ENCODE data around the gene TLCD3B. TPM values are rescaled to one million over a fixed set of nuclear protein-coding genes. Genes with fewer than 3 reads are reported as not detected.

The TLCD3B gene
- total and polyA plus RNA-seq, 2 donors: 0.22 to 0.32 TPM

DNA sequence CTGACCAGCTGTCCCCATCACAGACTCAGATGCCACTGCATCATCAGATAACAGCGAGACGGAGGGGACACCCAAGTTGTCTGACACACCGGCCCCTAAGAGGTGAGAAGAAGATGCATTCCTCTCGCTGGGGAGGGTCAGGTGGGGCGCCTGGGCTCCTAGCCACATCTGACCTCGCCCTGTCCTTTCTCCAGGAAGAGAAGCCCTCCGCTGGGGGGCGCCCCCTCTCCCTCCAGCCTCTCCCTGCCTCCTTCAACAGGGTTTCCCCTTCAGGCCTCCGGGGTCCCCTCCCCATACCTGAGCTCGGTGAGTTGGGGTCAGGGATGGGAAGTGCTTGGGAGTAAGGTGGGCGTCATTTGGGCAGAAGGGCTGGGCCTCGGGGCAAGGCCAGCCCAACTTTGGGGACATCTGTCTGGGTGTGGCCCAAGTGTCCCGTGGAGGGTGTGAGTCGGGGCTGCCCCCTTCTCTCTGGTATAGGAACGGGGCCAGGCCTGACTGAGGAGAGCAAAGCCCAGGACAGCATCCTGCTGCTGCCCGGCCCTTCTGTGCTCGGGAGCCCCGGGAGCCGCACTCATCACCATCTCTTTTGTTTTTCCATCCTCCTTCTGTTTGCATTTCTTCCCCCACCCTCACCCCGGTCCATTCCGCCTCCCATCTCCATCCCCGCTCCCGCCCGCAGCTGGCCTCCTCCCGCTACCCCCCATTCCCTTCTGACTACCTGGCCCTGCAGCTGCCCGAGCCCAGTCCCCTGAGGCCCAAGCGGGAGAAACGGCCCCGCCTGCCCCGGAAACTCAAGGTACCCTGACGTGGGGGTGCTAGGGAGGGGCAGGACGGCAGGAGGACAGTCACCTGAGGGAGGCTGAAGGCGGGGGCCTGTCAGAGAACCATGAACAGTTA is 30.1 kb downstream of the TLCD3B start:
- Histone ChIP-seq H3K36me3 (ENCODE audit: insufficient read depth) (no peaks in the 10 kb centered on the region), H3K4me3 (ENCODE audit: low read depth, low read length) (no peak overlapping the region), H3K4me1 (ENCODE audit: insufficient read depth) (no peaks in the 10 kb centered on the region), H3K27ac (ENCODE audit: low read depth) (no peak overlapping the region)
- no peak for DNase-seq (ENCODE audit: extremely low spot score)
- 78% methylated on average over 33 of the region's 33 CpGs for WGBS

DNA sequence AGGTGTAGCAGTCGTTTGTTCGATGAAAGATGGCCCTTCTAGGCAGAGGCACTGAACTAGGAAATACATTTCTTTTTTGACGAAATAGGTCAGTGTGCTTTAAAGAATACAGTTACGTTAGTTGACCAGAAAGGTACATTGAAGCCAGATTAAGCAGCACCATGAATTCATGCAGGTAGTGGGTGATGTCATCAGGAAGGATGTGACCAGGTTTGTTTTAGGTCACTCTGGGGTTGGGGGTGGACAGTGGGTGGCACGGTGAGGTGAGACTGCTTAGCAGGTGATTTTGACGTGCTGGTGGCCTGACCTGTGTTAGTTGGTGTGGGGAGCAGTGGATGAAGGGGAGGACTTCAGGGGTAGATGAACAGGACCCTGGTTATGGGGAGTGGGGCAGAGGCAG is 31.5 kb downstream of the TLCD3B start:
- Histone ChIP-seq H3K4me1 (ENCODE audit: insufficient read depth) (no peaks in the 10 kb centered on the region), H3K36me3 (ENCODE audit: insufficient read depth) (no peaks in the 10 kb centered on the region), H3K4me3 (ENCODE audit: low read depth, low read length) (no peak overlapping the region), H3K27ac (ENCODE audit: low read depth) (no peak overlapping the region)
- WGBS: 91% methylated on average over 6 of the region's 6 CpGs
- no peak for DNase-seq (ENCODE audit: extremely low spot score)

DNA sequence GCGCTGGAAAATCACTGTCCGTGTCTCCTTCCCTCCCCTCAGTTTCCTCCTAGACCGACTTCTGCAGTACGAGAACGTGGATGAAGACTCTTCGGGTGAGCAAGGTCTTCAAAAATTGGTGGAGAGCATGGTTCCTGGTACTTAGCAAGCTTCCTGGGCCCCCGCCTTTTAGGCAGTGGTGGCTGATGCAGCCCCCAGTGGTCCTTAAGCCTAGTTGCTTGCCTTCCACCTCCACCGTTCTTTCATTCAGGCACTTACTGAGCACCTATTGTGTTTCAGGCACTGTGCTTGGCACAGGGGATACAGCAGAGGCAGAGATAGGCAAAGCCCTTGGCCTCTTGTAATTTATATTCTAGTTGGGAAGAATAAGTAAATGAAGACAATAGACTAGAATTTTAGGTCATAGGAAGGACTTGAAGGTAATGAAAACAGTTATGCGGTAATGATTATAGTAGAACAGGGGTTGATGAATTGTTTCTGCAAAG is 34.3 kb downstream of the TLCD3B start:
- no peaks in the 10 kb centered on the region for H3K36me3 ChIP-seq (ENCODE audit: insufficient read depth)
- H3K4me3 ChIP-seq (ENCODE audit: low read depth, low read length): peak overlapping the region; percentile 65

DNA sequence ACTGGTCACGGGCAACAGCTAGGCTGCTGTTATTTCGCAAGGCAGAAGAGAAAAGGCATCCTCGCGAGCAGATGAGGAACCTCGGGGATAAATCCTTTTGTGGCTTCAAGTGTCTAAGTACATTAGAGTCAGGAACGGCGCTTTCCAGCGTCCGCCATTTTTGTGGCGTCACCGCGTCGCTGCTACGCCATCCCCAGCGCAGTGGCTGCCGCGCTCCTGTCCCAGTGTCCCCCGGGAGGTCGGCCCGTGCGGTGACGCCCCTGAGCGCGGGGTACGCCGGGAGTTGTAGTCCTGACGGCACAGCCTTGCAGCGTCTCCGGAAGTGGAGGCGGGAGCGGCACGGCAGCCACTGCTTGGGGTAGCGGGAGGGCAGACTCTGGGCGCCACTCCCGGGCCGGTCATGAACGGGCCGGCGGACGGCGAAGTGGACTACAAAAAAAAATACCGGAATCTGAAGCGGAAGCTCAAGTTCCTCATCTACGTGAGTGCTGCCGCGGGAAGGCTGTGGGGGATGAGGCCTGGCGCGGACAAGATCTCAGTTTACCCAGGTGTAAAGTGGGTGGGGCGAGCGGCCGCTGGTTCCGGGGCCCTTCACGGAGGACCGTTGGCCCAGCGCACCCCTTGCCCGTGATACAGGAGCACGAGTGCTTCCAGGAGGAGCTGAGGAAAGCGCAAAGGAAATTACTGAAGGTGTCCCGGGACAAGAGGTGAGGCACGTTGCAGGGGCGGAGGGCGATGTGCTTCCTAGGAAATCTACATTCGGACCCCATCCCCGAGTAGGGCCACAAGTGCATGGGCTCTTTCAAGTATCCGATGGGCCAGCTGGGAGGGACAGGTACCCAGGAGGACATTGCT is 34.9 kb downstream of the TLCD3B start, which contains the start of gene INO80E:
INO80E (plus strand) TSS at position 331 of the 855 bp plus-strand sequence; CDS start at position 401, 70 bp downstream.
- Histone ChIP-seq H3K27ac (ENCODE audit: low read depth) (peak within 1 kb of the TSS; percentile 87), H3K36me3 (ENCODE audit: insufficient read depth) (no peaks in the 10 kb centered on the region), H3K4me3 (ENCODE audit: low read depth, low read length) (peak within 1 kb of the TSS; percentile 65), H3K4me1 (ENCODE audit: insufficient read depth) (no peaks in the 10 kb centered on the region)
- DNase-seq (ENCODE audit: extremely low spot score): peak; percentile 88
- under 1% methylated on average over 65 of the region's 65 CpGs for WGBS

More for the DNA sequence above, 34.3 kb downstream of the TLCD3B start:
- Histone ChIP-seq H3K27ac (ENCODE audit: low read depth) (no peak overlapping the region), H3K4me1 (ENCODE audit: insufficient read depth) (no peaks in the 10 kb centered on the region)
- DNase-seq (ENCODE audit: extremely low spot score): no peak
- 22% methylated on average over 9 of the region's 9 CpGs for WGBS

DNA sequence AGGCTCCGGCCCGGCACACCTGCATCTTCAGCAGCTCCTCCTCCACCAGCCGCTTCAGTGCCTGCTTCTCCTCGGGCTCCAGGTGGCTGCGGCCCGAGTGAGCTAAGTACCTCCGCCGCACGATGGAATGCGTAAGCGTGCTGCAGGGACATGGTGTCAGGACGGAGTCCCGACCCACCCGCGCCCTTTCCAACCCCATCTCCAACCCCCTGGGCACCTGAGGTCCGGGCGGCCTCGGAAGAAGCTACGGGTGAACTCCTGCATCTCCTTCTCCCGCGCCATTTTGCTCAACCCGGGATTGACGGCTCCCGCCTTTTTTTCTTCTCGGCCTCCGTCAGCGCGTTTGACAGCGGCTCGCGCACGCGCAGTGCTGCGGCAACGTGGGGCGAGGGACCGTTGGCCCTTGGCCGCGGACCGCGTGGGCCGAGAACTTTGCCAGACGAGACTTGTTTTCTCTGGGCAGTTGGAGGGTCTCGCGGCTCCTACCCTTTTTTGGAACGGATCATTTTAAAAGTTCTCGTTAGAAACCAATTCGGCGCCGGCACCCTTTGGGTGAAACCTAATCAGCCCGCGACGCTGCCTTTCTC is 35.7 kb downstream of the TLCD3B start, which contains the start of gene HIRIP3:
HIRIP3 (minus strand) TSS at position 294 of the 587 bp plus-strand sequence; CDS start at position 282, 12 bp downstream.
- WGBS: under 1% methylated on average over 53 of the region's 53 CpGs
- Histone ChIP-seq H3K4me3 (ENCODE audit: low read depth, low read length) (peak within 1 kb of the TSS; percentile 65), H3K27ac (ENCODE audit: low read depth) (peak within 1 kb of the TSS; percentile 87), H3K36me3 (ENCODE audit: insufficient read depth) (peaks cover 4% of the 10 kb centered on the region), H3K4me1 (ENCODE audit: insufficient read depth) (no peaks in the 10 kb centered on the region)
- DNase-seq (ENCODE audit: extremely low spot score): peak; percentile 49

DNA sequence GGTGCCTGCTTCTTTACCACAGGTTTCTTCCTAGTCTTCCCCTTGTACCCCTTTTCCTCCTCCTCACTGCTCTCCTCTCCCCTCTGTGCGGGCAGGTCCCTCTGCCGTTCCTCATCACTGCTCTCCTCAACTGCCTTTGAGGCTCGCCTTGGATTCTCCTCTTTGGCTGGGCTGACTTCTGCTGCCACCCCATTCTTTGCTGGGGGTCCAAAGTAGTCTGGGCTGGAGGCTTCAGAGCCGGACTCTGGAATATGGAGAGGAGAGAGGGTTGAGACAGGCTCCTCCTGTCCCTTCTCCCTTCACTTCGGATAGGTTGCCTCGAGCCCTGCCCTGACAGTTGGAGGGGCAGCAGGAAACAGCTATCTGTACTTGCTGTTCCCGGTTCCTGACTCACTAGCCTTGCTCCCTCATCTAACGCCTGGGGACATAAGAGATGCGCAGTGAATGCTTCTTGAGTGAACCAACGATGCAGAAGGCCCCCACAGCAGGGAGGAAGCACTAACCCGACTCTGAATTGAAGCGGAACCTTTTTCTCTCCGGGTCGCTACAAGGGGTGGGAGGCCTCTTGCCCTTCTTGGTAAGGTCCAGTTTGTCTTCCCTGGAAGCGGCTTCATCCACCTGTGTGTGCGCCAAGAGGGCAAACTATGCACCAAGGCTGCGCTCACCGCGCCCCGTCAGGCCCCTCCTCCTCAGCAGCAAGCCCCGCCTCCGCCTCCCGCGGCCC is 36.3 kb downstream of the TLCD3B start:
- WGBS: 10% methylated on average over 24 of the region's 24 CpGs
- H3K36me3 ChIP-seq (ENCODE audit: insufficient read depth): peaks cover 4% of the 10 kb centered on the region

DNA sequence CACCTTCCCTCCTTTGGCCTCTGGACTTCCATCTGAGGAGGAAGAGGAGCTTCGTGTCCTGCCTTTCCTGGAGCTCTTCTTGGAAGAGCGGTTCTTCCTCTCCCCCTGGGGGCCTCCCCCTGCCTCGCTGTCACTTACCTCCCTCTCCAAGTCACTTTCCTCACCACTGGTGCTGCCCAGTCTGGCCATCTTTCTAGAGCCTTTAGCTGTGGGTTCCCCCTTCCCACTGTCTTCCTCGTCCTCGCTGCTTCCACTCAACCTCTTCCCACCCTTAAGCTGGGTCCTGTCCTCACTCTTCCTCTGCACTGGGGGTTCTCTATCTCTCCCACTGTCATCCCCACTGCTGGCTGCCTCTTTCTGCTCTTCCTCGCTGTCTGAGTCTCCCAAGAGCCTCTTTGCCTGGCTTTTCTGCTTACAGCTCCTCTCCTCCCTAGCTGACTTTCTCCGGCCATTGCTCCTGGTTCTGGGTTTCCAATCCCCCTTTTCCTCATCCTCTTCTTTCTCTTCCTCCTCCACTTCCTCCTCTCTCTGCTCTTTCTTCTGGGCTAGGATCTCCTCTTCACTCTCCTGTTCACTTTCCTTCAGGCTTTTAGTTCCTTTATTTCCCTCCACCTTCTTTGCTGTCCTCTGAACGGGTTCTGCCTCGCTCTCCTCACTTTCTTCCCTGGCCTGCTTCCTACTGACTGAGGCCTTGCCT is 37.0 kb downstream of the TLCD3B start:
- H3K4me3 ChIP-seq (ENCODE audit: low read depth, low read length): no peak overlapping the region
- no peaks in the 10 kb centered on the region for H3K4me1 ChIP-seq (ENCODE audit: insufficient read depth)
- DNase-seq (ENCODE audit: extremely low spot score): no peak
- peaks cover 4% of the 10 kb centered on the region for H3K36me3 ChIP-seq (ENCODE audit: insufficient read depth)
- WGBS: 85% methylated on average over 9 of the region's 9 CpGs
- H3K27ac ChIP-seq (ENCODE audit: low read depth): no peak overlapping the region

More for the DNA sequence above, 36.3 kb downstream of the TLCD3B start:
- peak overlapping the region; percentile 65 for H3K4me3 ChIP-seq (ENCODE audit: low read depth, low read length)
- no peak for DNase-seq (ENCODE audit: extremely low spot score)
- no peaks in the 10 kb centered on the region for H3K4me1 ChIP-seq (ENCODE audit: insufficient read depth)
- H3K27ac ChIP-seq (ENCODE audit: low read depth): no peak overlapping the region

DNA sequence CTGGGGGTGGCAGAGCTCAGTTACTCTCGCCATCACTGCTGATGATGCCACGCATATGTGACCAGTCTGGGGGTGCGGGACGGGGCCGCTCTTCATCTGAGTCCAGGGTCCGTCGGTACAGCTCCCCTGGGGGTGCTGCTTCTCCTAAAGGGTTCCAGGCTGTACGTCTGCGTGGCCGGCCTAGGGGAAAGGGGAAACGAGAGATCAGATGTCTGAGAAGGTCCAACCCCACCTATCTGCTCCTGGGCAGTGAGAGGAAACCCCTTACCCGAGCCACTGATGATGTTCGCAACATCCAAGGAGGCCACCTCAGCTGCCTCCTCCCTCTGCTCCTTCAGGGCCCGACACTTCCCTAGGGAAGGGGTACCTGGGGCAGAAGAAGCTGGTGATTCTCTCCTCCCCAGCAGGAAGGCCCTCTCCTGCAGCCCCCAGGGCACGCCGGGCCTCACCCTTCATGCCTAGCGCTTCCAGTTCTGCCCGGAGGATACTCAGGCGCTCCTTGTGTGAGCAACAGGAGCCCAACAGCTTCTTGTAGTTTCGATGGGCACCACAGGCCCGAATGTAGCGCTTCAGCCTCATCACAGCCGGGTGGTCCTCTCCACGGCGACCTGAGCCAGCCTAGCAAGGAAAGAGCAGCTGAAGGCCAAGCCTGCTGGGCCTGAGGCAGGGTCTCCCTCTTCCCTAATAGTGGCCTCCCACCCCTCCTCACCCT is 37.7 kb downstream of the TLCD3B start:
- H3K36me3 ChIP-seq (ENCODE audit: insufficient read depth): peaks cover 4% of the 10 kb centered on the region
- no peak overlapping the region for H3K4me3 ChIP-seq (ENCODE audit: low read depth, low read length)
- 86% methylated on average over 25 of the region's 25 CpGs for WGBS
- DNase-seq (ENCODE audit: extremely low spot score): no peak
- no peak overlapping the region for H3K27ac ChIP-seq (ENCODE audit: low read depth)
- H3K4me1 ChIP-seq (ENCODE audit: insufficient read depth): no peaks in the 10 kb centered on the region

DNA sequence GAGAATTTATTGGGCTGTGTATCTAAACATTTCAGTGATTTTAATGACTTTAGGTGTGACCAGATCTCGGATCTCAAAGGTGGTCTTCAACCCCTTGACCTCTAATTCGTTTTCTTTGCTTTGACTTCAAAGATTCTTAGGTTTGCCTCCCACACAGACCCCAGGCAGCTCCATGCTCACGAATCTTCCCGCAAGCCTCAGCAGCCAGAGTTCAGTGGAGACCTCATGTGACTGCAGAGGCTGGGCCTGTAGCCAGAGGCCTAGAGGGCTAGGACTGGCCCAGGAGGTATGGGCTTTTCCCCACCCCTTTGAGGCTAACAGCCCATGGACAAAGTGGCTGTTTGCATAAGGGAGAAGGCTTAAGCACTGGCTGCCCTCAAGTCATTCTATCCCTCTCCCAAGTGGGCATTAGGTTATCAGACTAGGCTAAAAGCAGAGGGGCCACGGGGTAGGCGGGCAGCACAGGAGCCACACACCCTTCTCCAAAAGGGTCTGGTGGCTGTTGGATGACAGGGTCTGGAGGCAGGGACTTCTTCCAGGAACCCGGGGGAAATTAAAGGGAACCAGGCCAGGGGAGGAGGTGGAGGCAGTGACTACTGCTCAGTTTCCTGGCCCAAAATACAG is 38.6 kb downstream of the TLCD3B start:
- no peak overlapping the region for H3K27ac ChIP-seq (ENCODE audit: low read depth)
- DNase-seq (ENCODE audit: extremely low spot score): no peak
- WGBS: 52% methylated on average over 7 of the region's 7 CpGs
- no peak overlapping the region for H3K4me3 ChIP-seq (ENCODE audit: low read depth, low read length)
- peaks cover 4% of the 10 kb centered on the region for H3K36me3 ChIP-seq (ENCODE audit: insufficient read depth)
- no peaks in the 10 kb centered on the region for H3K4me1 ChIP-seq (ENCODE audit: insufficient read depth)

DNA sequence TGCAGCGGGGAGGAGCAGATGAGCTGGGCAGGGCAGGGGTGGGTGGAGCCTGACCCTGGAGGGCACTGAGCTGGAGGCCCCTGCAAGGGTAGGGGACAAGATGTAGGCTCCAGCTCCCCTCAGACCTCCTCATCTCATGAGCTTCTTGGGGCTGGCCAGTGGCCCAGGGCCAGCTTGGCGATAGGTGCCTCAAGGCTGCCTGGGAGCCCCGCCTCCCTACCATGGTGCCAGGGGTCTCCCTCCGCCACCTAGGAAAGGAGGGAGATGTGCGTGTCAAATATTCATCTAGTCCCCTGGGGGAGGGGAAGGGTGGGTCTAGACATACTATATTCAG is 39.5 kb downstream of the TLCD3B start:
- no peak overlapping the region for H3K4me3 ChIP-seq (ENCODE audit: low read depth, low read length)
- WGBS: 73% methylated on average over 5 of the region's 5 CpGs
- no peak overlapping the region for H3K27ac ChIP-seq (ENCODE audit: low read depth)

DNA sequence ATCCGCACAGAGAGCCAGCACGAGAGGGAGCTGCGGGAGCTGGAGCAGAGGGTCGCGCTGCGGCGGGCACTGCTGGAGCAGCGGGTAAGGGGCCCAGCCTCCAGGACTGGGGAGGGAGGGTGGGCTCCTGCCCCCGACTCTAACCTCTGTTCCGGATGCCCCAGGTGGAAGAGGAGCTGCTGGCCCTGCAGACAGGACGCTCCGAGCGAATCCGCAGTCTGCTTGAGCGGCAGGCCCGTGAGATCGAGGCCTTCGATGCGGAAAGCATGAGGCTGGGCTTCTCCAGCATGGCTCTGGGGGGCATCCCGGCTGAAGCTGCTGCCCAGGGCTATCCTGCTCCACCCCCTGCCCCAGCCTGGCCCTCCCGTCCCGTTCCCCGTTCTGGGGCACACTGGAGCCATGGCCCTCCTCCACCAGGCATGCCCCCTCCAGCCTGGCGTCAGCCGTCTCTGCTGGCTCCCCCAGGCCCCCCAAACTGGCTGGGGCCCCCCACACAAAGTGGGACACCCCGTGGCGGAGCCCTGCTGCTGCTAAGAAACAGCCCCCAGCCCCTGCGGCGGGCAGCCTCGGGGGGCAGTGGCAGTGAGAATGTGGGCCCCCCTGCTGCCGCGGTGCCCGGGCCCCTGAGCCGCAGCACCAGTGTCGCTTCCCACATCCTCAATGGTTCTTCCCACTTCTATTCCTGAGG is 40.0 kb downstream of the TLCD3B start:
- Histone ChIP-seq H3K4me1 (ENCODE audit: insufficient read depth) (no peaks in the 10 kb centered on the region), H3K36me3 (ENCODE audit: insufficient read depth) (peaks cover 4% of the 10 kb centered on the region), H3K4me3 (ENCODE audit: low read depth, low read length) (no peak overlapping the region), H3K27ac (ENCODE audit: low read depth) (no peak overlapping the region)
- WGBS: 89% methylated on average over 35 of the region's 35 CpGs
- no peak for DNase-seq (ENCODE audit: extremely low spot score)

More for the DNA sequence above, 39.5 kb downstream of the TLCD3B start:
- Histone ChIP-seq H3K4me1 (ENCODE audit: insufficient read depth) (no peaks in the 10 kb centered on the region), H3K36me3 (ENCODE audit: insufficient read depth) (peaks cover 4% of the 10 kb centered on the region)
- no peak for DNase-seq (ENCODE audit: extremely low spot score)
